ENCODE results near the gene DLG2.
"Not testable (repeated sequence)": the region's sequence is repeated elsewhere in the genome, so short reads cannot be mapped to it uniquely, and the experiment has no call there.

Gene DLG2

GRCh38 chr11:84987686-84988187 is 639.4 kb downstream of the DLG2 start:
- H3K4me3 ChIP-seq (ENCODE audit: low read depth, low read length); DNase-seq (ENCODE audit: low read depth): not testable (repeated sequence)

DNA sequence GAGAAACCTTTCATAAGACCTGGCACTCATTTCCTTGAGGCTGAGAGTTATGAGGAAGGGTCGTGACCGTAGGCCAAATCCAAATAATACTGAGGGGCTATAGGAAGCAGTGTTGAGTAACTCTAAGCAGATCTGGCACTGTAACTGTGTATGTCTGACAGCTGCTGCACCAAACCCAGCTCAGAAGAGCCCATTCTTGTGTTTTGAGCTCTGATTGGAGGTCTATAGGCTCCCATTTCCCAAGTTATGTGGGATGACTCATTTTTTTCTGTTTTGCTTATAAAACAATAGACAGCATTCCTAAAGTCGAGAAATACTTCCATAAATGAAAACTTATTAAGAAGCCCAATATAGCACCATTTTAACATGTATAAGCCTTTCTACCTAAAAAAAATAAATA is 645.8 kb downstream of the DLG2 start:
- no peak for DNase-seq (ENCODE audit: low read depth)
- H3K4me3 ChIP-seq (ENCODE audit: low read depth, low read length), result no peak overlapping the region

DNA sequence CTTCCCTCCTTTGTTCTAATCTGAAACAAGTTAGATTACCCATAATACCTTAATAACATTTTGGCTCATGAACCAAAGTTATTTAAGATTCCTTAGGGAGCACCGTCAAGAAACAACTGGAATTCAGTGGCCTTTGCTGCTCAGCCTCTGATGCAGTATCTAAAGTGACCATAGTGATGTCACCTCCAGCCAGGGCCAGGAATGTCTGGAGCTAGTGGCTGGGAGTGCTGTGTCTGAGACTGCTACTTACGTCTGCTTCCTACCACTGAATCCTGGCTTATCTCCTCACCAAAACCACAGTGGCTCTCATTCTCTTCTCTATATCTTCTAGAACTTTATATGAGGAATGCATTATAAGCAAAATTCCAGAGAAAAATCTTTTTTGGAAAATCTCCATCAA is 658.0 kb downstream of the DLG2 start:
- no peak overlapping the region for H3K4me3 ChIP-seq (ENCODE audit: low read depth, low read length)
- DNase-seq (ENCODE audit: low read depth), result peak; percentile 6

- no peak for DNase-seq (ENCODE audit: low read depth)
- no peak overlapping the region for H3K4me3 ChIP-seq (ENCODE audit: low read depth, low read length)
Measured at GRCh38 chr11:84965484-84965883, 661.7 kb downstream of the DLG2 start.

DNA sequence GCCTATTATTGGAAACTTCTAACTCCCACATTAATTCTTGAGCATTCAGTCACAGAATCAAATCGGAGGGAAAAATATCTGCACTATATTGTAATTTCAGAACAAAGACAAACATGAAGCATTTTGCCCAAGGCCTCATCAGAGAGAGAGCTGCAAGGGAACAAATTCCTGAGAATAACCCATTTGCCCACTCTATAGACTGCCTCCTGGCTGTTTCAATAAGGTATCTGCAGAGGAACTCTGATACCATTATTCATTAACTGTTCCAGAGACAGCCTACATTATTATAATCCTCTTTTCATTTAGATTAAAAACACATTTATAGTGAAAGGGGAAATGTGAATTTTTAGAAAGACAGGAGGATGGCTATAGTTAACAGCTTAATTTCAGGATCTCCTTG is 663.9 kb downstream of the DLG2 start:
- H3K4me3 ChIP-seq (ENCODE audit: low read depth, low read length), result no peak overlapping the region
- DNase-seq (ENCODE audit: low read depth), result peak; percentile 7

DNA sequence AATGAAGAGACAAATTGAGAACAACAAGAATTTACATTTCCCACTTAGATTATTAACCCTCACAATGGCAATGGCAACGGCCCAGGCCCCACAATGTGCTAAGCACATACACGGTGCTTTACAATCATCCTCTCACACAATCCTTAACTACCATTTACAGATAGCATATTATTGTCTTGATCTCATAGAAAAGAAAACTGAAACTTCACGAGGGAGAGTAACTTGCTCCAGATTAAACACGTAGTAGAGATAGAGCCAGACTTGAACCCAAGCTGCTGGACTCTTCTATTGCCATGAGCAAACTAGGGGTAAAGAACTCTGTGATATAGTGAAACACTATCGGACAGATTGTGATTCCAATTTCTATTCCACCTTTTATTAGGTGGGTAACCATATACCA is 665.1 kb downstream of the DLG2 start:
- no peak for DNase-seq (ENCODE audit: low read depth)
- H3K4me3 ChIP-seq (ENCODE audit: low read depth, low read length), result no peak overlapping the region

DNA sequence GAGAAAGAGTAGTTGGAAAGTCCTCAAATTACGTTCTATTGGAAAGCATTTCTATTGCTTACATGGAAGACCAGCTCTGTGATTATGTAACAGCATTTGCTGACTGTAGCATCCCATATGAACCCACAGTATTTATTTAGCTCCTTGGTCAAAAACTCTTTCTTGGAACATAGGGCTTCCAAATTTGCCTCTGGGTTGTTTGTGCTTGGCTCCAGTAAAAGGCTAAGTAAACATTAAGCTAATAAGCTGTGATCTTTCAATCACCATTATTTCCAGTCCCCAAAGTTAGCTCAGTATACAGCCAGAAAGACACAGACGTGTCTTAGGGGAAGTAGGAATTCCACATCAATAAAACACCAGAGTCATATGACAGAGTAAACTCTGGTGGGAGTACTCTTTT is 668.8 kb downstream of the DLG2 start:
- DNase-seq (ENCODE audit: low read depth), result no peak
- H3K4me3 ChIP-seq (ENCODE audit: low read depth, low read length), result no peak overlapping the region

DNA sequence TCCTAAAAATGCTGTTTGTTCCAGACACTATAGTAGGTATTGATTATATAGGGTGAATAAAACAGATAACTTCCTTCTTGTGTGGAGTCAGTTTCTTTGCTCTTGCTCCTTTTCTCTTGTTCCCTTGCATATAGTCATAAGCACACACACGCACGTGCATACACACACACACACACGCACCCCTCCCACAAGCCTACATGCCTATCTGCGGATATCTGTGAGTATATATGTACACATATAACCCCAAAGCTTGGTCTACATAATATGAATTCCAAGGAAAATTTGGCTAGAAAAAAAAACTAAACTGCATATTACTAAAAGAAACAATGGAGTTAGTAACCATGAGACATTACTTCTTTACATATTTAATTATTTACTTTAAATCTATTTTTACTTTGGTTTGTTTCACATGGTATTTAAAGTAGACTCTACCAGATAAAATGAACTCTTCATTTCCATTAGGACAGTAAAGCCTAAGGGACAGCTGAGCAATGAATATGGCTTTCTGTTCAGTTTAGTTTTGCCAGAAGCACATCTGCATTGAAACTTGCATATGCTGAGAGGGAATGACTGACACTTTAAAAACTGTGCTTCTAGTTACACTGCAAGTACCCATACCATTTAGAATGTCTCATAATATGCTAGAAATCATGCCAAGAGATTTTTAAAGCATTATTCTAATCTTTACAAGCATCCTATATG is 676.4 kb downstream of the DLG2 start:
- no peak for DNase-seq (ENCODE audit: low read depth)
- no peak overlapping the region for H3K4me3 ChIP-seq (ENCODE audit: low read depth, low read length)

DNA sequence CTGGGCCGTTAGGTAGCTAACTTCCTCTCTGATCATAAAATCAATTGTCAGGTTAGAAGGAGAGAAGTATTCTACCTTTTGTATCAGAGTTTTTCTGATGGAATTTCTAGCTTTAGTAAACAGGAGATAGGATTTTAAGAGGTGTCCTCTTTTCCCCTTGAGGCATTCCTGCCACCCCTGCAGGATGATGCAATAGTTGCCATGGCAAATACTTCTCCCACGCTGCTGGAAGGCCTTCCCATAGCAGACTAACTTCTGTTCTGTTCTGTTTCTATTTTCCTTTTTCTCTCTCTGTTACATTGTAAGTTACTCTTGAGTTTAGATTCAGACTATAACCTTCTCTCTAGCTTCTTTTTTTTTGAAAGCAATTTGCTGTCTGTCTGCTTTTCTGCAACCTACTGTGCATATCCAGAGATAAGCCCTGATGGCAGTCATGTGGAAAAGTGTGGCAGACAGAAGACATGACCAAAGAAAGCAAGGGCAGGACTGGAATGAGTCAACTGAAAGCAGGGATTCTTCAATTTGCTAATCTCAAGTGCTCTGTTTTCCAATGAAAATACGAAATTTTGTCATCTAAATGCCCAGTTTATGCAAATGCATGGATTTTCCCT is 679.1 kb downstream of the DLG2 start:
- H3K4me3 ChIP-seq (ENCODE audit: low read depth, low read length), result no peak overlapping the region
- peak; percentile 5 for DNase-seq (ENCODE audit: low read depth)

DNA sequence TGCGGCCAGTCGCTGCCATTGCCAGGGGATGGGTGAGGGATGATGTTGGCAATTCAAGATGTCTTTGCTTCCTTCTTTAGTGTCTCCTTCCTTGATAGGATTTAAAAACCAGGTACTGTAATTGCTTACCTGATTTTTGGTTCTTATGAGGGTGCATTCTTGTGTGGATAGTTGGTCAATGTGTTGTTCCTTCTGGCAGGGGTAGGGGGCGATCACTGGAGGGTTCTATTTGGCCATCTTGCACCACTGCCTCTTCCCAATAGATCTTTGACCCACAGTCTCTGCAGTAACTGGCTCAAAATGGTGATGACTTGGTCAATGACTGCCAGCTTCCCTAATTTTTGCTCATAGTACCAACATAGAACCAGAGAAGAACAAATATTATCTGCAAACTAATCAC is 680.1 kb downstream of the DLG2 start:
- DNase-seq (ENCODE audit: low read depth), result no peak
- no peak overlapping the region for H3K4me3 ChIP-seq (ENCODE audit: low read depth, low read length)

DNA sequence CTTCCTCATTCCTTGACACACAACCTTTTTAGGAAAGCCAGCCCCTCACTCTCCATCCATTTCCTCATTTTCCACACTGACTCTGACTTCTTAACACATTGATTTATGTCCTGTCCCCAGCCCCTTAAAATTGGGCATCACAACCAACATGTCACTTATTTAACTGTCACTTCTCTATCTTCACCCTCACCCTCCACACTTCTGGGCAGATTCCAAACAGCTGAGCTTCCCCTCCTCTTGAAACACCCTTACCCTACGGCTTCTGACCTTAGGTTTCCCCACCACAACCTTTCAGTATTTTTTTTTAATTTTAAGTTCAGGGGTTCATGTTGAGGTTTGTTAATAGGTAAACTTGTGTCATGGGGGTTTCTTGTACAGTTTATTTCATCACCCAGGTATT is 696.3 kb downstream of the DLG2 start:
- DNase-seq (ENCODE audit: low read depth), result no peak
- H3K4me3 ChIP-seq (ENCODE audit: low read depth, low read length), result no peak overlapping the region

DNA sequence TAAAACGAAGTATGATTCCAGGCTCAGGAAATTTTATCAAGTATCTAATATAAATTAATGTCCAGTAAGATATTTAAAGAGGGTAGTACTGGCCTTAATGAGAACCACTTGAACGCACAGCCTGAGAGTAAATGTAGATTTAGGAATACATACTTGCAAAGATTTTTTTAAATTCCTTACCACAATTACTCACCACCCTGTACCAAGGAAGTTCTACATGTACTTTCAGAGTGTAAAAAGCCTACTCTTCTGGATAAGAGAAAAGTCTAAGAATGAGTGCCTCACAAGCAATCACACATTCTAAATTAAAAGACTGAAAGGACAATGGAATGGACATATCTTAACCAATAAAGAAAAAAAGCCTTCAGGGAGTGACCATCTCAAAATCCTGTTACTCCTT is 697.4 kb downstream of the DLG2 start:
- DNase-seq (ENCODE audit: low read depth), result no peak
- no peak overlapping the region for H3K4me3 ChIP-seq (ENCODE audit: low read depth, low read length)

DNA sequence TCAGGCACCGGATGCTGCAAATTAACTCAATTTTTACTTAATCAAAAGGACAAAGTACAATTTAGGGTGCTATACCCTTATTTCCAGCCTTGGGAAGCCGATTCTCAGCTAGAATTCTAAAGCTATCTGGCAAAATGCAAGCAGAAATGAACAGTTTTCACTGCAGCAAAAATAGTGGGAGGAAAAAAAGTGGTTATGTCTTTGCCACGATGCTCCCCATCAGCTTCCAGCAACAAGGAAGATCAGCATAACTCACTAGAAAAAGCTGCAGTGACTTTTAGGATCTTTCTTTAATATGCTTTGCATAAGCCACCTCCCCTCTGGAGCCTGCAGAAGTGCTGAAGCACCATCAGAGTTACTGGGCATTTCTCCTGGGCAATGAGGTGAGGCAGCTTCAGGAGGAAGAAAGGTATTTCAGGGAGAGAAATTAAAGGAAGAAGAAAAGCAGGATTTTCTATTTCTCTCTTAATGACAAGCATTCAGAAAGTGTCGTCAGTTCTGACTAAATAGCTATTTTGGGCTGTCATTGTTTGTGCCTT is 702.9 kb downstream of the DLG2 start:
- H3K4me3 ChIP-seq (ENCODE audit: low read depth, low read length), result no peak overlapping the region
- no peak for DNase-seq (ENCODE audit: low read depth)

GRCh38 chr11:84923489-84923888 is 703.7 kb downstream of the DLG2 start:
- DNase-seq (ENCODE audit: low read depth), result no peak
- H3K4me3 ChIP-seq (ENCODE audit: low read depth, low read length), result no peak overlapping the region

- DNase-seq (ENCODE audit: low read depth), result no peak
- H3K4me3 ChIP-seq (ENCODE audit: low read depth, low read length), result peak overlapping the region; percentile 12
Measured at GRCh38 chr11:84922836-84923235, 704.3 kb downstream of the DLG2 start.

DNA sequence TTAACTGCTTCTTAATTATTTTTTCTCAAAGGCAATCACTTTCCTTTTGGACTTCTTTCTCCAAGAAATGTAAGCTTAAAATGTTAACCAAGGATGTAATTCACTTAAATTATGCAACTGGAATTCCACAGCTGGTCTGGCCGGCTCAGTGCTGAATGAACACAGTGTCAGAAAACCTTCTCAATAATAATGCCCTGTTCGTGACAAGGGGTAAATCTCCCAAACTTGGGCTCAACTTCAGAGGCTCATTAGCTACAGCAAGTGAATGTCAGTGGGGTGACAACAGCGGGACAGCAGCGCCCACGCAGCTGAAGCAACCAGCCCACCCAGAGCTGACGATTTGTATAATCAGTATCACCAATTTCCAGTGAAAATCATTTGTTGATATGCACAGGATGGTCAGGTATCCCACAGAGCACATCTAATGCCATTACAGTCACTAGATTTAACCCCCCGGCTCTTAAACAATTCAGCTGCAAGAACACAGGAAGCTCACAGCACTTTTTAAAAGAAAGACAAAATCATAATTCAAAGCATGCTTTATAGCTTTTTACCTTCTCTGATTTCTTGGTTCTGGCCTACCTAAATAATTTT is 704.8 kb downstream of the DLG2 start:
- no peak overlapping the region for H3K4me3 ChIP-seq (ENCODE audit: low read depth, low read length)
- DNase-seq (ENCODE audit: low read depth), result no peak

GRCh38 chr11:84914511-84914910 is 712.6 kb downstream of the DLG2 start:
- DNase-seq (ENCODE audit: low read depth), result no peak
- no peak overlapping the region for H3K4me3 ChIP-seq (ENCODE audit: low read depth, low read length)

DNA sequence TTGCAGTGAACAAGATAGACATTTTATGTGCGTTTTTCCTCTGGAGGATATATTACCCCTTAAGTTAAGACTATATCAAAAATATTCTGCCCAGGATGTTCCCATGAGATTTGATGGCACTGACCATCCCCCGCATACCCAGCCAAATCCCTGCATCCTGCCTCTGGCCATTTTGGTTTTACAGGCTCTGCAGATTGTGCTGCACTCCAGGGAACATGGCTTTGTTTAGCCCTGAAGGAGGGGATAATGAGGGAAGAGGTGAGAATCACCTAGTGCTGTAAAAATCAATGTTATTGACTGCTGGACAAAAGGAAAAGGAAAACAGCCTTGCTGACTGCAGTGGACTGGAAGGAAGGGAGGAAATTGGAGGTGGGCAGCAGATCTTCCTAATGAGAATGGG is 717.4 kb downstream of the DLG2 start:
- no peak for DNase-seq (ENCODE audit: low read depth)
- no peak overlapping the region for H3K4me3 ChIP-seq (ENCODE audit: low read depth, low read length)

- DNase-seq (ENCODE audit: low read depth), result peak; percentile 76
- H3K4me3 ChIP-seq (ENCODE audit: low read depth, low read length), result no peak overlapping the region
Measured at GRCh38 chr11:84906995-84907394, 720.1 kb downstream of the DLG2 start.

GRCh38 chr11:84905411-84905810 is 721.7 kb downstream of the DLG2 start:
- no peak for DNase-seq (ENCODE audit: low read depth)
- H3K4me3 ChIP-seq (ENCODE audit: low read depth, low read length), result no peak overlapping the region

DNA sequence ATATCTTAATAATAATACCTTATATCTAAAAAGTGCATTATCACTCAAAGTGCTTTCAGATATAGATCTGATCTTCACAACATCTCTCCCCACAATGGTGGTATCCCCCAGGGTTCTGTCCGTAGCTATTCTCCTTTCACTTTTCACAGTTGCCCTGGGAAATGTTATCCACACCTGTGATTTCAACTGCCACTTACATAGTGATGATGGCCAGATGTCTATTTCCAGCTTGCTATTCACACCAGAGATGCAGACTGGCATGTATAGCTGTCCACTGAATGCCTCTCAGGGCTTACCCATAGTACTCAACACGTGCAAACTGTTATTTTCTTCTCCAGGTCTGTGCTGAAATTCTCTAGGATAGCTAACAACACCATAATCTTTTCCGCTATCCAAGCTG is 724.7 kb downstream of the DLG2 start:
- no peak overlapping the region for H3K4me3 ChIP-seq (ENCODE audit: low read depth, low read length)
- no peak for DNase-seq (ENCODE audit: low read depth)
